MV-4-11 (cell line): ENCODE results near the gene PLPP3.
A peak's percentile ranks its signal among the peaks of the same experiment; 100 is the strongest.

Source experiments
- DNase-seq: peaks from one replicate; lab custom pipeline; 2025; lab: John Stamatoyannopoulos, UW

The PLPP3 gene

DNA sequence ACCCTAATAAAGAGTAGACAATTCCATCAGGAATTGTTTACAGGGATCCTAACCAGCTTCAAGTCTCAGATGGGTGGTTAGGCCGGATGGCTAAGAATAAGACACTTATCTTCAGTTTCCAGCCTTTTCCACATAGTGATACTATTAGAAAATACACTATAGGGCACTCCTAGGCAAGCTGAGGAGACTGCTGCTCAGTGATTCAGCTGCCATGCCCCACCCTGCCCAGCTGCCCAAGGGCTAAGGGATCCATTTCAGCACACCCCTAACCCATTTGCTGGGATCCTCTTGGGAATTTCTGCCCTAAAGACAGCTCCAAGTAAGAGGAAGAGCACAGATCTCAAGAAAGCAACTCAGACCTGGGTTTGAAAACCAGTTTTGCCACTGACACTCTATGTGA is 31.9 kb downstream of the PLPP3 start:
- DNase-seq = no peak

DNA sequence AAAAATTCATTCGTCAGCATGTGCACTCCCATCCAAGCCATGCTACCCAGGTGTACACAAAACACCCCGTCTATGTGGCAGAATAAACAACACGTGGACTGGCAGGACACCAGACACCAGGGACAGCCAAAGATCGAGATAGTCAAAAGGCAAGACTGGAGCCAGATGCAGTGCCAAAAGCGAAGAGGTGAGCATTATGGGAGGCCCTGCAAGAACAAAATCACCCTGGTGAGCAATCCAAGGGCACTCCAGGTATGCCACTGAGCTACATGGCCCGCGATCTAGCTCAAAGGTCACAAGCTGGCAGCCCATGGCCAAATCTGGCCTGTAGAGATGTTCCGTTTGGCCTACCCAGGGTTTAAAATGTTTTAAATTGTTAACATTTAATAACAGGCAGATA is 33.7 kb downstream of the PLPP3 start:
- no peak for DNase-seq

DNA sequence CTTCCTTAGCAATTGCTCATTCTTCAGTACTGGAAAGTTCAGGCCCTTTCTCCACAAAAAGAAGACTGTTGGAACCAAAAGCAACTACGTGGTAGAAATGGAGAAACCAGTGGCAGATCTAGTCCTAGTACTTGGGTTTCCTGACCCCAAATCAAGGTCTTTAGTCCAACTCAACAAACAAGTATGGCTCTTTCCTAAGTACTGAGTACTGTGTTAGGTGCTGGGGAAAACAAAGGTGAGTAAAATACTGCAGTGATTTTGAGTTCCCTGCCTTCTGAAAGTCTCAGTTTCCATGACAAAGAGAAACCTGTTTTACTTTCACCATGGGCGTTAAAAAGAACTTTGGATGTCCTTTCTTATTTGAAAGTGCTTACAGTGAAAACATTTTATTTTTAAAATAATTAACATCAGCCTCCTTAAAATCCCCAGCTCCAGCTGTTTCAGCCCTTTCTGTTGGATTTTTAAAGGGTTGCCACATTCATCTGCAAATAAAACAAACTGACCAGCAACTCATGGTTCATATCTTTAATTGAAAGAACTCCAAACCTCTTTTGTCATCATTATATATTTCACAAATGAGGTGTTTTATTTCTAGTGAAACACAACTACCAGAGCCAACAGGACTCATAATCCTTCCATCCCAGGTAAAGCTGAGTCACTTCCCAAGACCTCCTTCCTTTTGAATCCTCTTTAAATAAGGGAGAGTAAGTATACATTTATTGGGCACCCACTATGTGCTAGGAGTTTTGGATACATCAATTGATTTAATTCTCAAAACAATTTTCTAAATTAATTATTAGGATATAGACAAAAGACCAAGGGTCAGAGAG is 35.4 kb downstream of the PLPP3 start:
- DNase-seq = no peak

DNA sequence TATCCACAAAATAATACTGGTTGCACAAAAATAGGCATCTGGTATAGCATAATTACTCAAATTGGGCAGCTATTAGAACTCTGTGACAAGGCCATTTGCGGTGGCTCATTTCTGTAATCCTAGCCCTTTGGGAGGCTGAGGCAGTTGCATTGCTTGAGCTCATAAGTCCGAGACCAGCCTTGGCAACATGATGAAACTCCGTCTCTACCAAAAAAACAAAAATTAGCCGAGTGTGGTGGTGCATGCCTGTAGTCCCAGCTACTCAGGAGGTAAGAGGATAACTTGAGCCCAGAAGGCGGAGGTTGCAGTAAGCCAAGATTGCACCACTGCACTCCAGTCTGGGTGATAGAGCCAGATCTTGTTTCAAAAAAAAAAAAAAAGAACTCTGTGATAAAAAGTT is 36.7 kb downstream of the PLPP3 start:
- no peak for DNase-seq

DNA sequence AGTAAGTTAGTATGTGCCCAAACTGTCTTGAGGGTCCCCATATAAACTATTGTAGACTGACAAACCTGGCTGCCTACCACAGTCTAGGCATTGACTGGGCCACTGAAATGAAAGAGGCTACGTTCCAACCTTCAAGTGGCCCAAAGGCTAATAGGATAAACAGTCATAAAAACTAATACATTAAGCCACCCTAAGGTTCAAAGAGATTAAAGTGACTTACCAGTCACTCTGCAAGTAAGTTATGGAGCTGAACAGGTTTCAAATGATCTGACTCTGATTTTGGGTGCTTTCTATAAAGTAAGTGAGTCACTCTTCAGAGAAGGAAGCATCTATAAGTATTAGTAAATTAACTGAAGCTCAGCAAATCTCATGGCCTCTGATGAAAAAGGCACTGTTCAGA is 38.0 kb downstream of the PLPP3 start:
- no peak for DNase-seq

DNA sequence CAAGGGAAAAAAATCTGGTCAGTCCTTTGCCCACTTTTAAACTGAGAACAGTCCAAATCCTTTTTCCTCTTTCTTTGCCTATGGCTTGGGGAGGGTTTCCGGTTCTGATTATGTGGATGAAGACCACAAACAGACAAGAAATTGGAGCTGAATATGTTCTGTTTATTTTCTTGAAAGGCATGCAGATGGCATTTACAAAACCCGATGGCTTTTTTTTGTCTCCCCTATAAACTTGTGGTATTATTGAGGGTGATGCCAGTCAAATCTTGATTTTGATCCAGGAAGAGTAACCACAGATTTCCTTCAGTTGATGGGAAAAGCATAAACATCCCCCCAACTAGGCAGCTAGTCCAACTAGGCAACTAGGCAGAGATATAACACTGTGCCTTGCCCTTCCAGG is 38.9 kb downstream of the PLPP3 start:
- DNase-seq = no peak

DNA sequence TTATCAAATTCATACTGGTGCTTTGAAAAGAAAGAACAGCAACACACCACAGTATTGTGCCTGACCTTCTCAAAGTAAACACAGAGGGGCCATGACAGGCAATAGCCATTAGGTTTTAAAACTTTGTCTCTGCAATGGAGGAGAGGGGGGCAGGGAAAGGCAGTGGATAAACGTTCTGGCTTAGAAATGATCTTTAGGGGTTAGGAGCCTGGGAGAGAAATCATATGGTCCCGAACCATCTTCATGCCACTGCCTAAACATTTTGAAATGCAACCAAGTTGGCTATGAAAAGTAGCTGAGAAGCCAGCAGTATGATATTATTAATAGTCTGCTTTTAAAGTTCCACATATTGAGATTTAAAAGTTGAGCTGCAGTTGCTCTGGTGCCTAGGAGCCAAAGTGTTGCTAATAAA is 39.8 kb downstream of the PLPP3 start:
- DNase-seq = no peak

DNA sequence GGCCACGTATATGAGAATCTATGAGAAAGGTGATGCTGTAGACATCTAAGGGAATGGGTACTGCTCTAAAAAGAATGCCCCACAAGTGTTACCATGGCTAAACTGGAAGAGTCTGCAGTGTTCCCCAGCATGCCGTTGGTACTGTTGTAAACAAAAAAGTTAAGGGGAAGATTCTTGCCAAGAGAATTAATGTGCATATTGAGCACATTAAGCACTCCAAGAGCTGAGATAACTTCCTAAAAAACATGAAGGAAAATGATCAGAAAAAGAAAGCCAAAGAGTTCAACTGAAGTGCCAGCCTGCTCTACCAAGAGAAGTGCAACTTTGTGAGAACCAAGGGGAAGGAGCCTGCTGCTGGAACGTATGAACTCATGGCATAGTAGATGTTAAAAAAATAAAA is 40.8 kb downstream of the PLPP3 start:
- no peak for DNase-seq

DNA sequence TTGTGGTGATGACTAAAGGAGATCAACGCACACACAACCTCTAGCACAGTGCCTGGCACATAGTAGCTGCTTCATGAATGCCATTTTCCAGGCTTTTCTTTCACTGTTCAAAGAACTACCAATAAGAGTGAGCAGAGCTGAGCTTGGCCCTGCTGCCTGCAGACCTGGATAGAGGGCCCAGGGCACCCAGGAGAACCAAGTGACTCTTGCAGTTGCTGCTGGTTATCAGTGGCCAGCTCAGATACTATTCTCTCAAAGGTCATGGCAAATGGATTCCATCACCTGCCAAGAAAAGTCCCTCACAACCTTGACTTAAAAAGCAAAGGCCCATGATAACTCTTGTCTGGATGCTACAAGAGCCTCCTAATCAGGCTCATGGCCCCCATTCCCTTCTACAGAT is 41.7 kb downstream of the PLPP3 start:
- no peak for DNase-seq

DNA sequence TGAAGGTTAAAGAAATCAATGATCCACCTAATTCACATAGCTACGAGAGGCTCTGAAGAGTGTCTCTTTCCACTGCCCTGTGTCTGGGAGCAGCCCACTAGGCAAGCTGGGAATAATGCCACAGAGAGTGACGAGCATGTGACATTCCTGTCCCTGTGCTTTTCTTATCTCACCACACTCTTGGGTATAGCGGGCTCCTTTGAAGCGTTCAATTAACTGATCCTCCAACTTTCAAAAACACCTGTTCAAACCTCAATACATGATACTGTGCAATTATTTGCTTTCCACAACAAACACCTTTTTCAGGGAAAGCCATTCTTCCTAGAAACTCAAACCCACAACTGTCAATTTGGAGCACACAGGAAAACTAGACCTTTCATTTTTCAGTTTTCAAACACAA is 43.4 kb downstream of the PLPP3 start:
- no peak for DNase-seq

DNA sequence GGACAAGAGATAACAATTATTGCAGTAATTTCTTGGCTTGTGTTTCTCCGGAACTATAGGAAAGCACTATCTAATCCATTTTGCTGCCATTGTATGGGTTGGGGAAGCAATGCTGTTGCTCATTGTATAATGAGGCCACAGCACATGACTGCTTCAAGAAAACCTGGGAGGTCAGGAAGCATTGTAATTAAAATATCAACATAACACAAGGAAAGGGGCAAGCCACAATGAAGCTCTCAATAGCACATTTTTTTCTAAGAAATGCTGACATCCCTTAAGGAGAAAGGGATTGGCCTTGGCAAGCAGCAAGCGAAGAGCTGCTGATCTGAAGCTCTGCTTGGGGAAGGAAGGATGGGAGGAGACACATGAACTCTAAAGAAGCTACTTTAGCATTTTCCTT is 44.0 kb downstream of the PLPP3 start:
- no peak for DNase-seq

DNA sequence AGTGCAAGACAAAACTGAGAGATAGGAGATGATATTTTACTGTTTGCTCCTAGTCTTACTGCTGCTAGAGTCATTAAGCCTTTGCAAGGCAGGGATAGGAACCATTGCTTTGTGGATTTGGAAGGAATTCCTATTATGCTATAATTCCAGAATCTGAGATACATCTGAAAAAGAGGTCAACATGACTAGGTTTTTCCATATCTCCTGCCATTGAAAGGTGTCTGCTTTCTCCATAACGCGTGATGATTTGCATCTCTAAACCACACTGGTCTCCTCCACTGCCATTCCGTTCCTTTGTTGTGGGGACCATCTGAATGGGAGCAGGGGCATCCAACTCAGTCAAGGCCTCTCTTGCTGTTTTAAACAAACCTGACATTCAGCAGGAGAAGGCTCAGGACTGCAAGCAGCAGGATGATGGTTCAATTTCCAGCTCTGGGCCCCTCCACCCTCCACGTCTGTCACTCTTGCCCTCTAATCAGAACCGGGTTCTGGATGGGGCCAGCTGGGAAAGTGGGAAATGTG is 45.2 kb downstream of the PLPP3 start:
- no peak for DNase-seq

DNA sequence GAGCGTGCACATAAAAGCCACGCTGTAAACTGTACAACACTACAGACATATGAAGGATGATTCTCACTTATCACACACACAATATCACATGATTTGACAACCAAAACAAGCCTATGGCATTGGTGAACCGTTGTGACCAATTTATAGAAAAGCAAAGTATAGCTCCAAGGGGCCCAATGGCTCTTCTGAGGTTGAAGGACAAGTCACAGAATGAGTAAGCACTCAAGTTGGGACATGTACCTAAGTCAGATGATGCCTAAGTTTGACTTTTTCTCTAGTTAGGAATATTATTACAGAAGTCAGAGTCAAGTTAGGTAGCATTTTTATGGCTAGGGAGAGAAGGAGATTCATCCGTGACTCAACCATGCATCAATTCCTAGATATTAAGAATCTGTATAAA is 45.7 kb downstream of the PLPP3 start:
- DNase-seq = no peak

DNA sequence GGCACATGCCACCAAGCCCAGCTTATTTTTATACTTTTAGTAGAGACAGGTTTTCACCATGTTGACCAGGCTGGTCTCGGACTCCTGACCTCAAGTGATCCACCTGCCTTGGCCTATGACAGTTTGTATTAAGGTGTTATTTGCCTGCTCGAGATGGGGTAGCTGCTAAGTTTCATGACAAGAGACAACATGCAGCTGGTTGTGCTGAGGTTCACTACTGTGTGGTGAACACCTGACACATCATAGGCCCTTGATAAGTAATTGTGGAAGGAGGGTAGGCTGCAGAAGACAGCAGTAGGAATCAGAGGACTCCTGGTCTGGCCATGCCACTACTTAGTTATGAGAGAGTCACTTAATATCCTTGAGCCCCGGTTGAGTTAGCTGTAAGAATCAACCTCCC is 46.2 kb downstream of the PLPP3 start:
- no peak for DNase-seq

DNA sequence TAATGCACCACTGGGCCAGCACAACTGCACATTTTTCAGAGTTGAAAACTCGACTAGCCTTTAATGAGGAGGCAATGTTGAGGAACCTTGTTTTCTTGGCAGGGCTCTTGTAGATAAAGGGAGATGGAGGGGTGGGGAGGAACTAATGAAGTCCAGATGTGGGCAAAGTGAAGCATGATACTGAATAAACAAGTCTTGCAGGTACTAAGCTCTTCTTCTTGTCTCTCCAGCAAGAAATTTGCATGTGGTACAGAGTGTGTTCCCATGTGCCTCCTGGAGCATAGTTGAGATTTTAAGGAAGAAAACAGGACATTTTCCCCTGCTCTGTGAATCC is 47.0 kb downstream of the PLPP3 start:
- DNase-seq = no peak

DNA sequence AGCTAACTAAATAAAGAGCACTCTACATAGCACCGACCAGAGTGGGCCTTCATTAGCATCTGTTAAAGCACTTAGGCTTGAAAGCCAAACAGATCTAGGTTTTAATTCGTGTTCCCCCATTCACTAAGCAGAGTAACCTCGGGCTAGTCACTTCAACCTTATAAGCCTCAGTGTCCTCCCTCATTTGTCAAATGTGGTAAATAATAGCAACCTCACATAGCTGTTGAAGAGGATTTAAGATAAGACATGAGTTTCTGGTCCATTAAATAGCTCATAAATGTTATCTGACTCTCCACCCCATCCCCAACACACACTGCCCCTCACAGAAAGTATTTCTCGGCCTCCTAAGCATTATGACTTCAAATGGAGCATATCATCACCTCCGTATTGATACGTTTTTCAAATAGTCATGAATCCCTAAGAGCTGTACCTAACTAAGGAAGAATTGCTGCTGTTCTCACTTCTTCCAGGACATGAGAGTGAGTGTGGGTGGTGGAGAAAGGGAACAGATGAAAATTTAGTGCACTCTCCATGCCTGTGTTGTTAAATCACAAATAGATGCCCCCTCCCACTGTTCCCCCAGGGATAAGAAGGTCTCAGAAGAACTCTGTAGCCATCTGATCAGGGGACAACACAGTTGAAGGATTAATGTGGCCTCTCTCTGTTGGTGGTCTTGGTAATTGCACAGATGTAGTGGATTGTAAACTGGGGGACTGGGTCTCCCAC is 47.6 kb downstream of the PLPP3 start:
- no peak for DNase-seq

DNA sequence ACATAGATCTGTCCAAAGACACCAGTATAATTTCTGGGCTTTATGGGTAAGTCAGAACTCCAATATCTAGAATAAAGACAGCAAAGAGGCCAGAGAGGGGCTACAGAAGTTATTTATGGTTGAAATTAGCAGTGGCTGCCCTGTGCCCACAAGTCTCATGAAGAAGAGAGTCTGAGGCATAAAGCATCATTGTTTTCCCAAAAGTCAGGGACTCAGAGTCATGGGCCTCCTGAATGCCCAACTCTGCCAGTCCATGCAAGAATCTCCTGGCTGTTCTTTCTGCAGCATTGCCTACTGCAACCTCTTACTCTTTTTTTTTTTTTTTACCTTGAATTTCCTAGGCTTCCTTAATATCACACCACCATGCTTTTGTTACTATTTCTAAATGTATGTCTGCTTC is 49.6 kb downstream of the PLPP3 start:
- no peak for DNase-seq

DNA sequence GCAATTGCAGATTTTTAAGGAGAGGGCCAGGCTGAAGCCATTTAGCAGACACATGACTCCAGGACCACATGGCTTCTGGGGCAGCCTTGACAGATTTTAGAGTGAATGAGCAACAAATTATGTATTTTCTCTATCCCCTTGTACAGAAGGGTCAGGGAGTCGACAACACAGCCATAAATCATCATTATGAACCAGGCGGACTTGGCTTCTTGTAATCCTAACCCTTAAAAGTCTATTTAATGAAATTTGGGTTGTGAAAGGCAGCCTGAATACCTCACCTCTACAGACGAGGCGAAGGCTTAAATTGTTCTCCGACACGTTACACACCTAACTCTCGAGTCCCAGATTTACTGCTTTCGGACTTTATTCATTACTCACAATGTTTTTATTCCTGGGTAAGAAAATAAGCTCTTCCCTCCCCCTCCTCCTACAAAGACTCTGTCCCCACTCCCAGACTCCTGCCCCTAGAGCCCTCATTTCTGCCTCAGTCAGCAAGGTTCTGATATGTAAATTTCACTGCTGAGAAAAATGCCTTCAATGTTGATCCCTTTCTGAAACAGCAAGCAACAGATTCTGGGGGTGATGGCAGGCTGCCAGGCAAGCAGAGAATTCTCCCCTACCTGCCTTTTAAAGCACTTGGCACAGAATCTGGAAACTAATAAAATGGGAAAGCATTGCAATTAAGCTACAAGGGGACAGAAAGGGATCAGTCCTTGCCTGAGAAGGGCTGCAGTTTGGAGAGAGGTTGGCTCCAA is 51.6 kb downstream of the PLPP3 start:
- no peak for DNase-seq

DNA sequence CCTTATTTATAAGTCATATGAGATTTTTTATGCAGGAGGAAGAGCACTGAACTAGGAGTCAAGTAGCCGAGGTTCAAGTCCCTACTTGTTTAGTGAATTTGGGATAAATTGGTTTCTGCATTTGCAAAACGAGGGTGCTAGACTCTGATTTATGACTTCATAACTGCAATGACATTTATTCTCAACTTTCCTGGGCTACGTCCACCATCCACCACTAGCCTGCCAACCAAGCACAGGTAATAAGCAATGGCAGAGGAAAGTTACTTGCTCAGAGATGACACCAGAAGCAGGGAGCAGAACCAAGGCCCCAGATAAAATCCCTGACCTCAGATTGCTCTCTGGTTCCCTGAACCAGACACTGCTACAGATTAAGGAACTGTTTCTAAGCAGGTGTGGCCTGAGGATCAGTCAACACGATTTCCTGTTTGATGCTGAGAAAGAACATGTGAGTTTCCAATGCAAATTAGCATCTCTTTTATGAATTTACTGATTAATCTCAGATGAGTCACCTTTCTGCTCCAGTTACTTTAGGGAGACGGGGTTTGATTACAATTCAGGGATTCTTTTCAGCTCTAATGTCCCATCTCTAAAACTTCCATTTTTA is 52.7 kb downstream of the PLPP3 start:
- peak; percentile 68 for DNase-seq

DNA sequence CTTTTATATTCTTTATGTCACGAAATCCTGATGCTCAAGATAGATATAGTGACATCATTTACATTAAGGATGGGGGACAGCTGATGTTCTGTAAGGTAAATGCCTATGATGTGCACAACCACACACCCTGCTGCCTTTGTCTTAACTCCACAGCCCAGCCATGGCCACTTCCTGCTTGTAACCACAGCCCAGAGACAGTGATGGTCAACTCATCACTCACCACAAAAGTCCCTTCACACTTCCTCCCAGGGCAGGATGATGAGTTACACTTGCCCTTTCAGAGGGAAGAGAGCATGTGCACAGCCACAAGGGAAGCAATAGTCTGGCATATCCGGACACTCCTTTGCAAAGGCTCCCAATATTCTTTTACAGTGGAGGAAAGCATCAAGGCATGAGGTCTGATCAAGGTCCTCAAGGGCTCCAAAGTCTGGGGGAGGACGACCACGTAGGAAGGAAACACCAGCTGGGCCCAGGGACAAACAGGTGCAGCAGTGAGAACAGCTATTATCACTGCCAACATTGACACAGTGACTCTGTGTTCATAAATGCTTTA is 53.8 kb downstream of the PLPP3 start:
- peak; percentile 95 for DNase-seq

DNA sequence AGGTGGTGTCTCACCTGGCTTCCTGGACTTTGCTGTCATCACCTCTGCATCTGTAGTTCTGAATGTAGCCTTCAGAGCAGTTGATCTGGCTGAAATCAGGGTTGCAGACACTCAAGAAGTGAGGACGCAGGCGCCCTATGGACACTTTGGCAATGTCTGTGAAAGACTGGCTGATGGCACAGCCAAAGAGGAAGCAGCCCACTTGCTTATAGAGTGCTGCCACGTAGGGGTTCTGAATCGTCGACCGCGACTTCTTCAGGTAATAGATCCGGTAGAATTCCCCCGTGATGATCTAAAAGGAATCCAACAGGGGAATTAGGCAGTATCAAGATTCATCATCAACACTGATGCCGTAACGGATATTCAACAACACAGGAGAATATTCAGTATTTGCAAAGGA is 55.1 kb downstream of the PLPP3 start:
- no peak for DNase-seq

DNA sequence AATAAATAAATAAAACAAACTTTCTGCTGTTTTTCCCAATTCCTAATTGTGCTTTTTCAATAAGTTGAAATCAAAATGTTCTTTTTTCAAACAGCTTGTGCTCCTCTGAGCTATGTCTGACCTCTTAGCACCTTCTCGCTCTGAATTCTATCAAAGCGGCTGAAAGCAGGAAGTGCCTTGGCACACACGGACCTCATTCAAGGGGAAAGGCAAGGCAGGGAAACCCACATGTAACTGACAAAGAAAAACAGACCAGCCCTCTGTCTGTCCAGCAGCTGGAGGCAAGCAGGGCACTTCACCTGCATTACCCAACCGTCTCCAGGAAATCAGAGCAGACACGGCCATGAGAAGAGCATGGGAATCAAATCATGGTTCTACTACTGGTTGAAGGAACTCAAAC is 56.7 kb downstream of the PLPP3 start:
- DNase-seq = no peak
